GM23338 (cell line): Measurements from ENCODE around the gene APC. TPM values are rescaled to one million over a fixed set of nuclear protein-coding genes. Genes with fewer than 3 reads are reported as not detected.

ENCODE experiments used
- ATAC-seq: fragments of 200-7000 bp; cut with Tn5 transposase; 3 replicates; pipeline ENCODE4 v1.9.1; 2020
- DNase-seq: peaks from one replicate; pipeline ENCODE4 v3.0.0-alpha.2; 2015; ENCODE audit warnings: low spot score
- H2AFZ ChIP-seq: fragments of 200-600 bp; sonication (generic); 2 replicates; pipeline ENCODE4 v1.8.0; 2016; ENCODE audit warnings: antibody characterized with exemption, mild to moderate bottlenecking, moderate library complexity
- H3F3A ChIP-seq: fragments of 200-600 bp; sonication (generic); replicated peaks from 2 replicates; pipeline ENCODE4 v1.8.0; 2017; ENCODE audit warnings: antibody characterized with exemption, mixed run types, low read depth
- H3K27ac ChIP-seq: fragments of 200-600 bp; sonication (generic); 2 replicates; pipeline ENCODE4 v1.6.1; 2016; ENCODE audit warnings: low read depth
- H3K27me3 ChIP-seq: fragments of 200-600 bp; sonication (generic); 2 replicates; pipeline ENCODE4 v1.8.0; 2016; ENCODE audit warnings: mild to moderate bottlenecking, mixed run types, moderate library complexity; ENCODE audit not compliant: insufficient read depth
- H3K36me3 ChIP-seq: fragments of 200-600 bp; sonication (generic); 2 replicates; pipeline ENCODE4 v1.8.0; 2016; ENCODE audit warnings: mild to moderate bottlenecking; ENCODE audit not compliant: insufficient read depth
- H3K4me1 ChIP-seq: fragments of 200-600 bp; sonication (generic); 2 replicates; pipeline ENCODE4 v1.8.0; 2016; ENCODE audit warnings: mild to moderate bottlenecking, moderate library complexity; ENCODE audit not compliant: insufficient read depth
- H3K4me2 ChIP-seq: fragments of 200-600 bp; sonication (generic); 2 replicates; pipeline ENCODE4 v1.7.1; 2017; ENCODE audit warnings: mixed run types
- H3K4me3 ChIP-seq: fragments of 200-600 bp; sonication (generic); 2 replicates; pipeline ENCODE4 v1.6.1; 2016; ENCODE audit warnings: mixed run types
- H3K79me2 ChIP-seq: fragments of 200-600 bp; sonication (generic); replicated peaks from 2 replicates; pipeline ENCODE4 v1.8.0; 2017; ENCODE audit warnings: mild to moderate bottlenecking; ENCODE audit not compliant: insufficient read depth
- H3K9me2 ChIP-seq: fragments of 200-600 bp; sonication (generic); 2 replicates; pipeline ENCODE4 v1.8.0; 2017; ENCODE audit not compliant: insufficient read depth
- H4K20me1 ChIP-seq: fragments of 200-600 bp; sonication (generic); replicated peaks from 2 replicates; pipeline ENCODE4 v1.8.0; 2017; ENCODE audit warnings: mild to moderate bottlenecking; ENCODE audit not compliant: insufficient read depth
- H3K27ac Mint-ChIP-seq: 2 replicates; pipeline ENCODE4 v1.8.0; 2020; ENCODE audit warnings: inconsistent platforms, mild to moderate bottlenecking, moderate library complexity, mixed read lengths
- H3K27me3 Mint-ChIP-seq: 3 replicates; pipeline ENCODE4 v1.8.0; 2022; ENCODE audit warnings: low read depth, mild to moderate bottlenecking, moderate library complexity, mixed read lengths, inconsistent platforms; ENCODE audit not compliant: insufficient read depth, poor library complexity
- H3K36me3 Mint-ChIP-seq: 3 replicates; pipeline ENCODE4 v1.8.0; 2021; ENCODE audit warnings: low read depth, mild to moderate bottlenecking, inconsistent platforms, moderate library complexity, mixed read lengths
- H3K4me1 Mint-ChIP-seq: 3 replicates; pipeline ENCODE4 v1.8.0; 2020; ENCODE audit warnings: mild to moderate bottlenecking, inconsistent platforms, mixed read lengths
- H3K4me3 Mint-ChIP-seq: 3 replicates; pipeline ENCODE4 v1.8.0; 2021; ENCODE audit warnings: moderate library complexity, mild to moderate bottlenecking, inconsistent platforms, mixed read lengths
- H3K9me3 Mint-ChIP-seq: 3 replicates; pipeline ENCODE4 v1.8.0; 2020; ENCODE audit warnings: moderate library complexity, mild to moderate bottlenecking, inconsistent platforms, mixed read lengths
- CREB1 ChIP-seq: fragments of 250-450 bp; sonication (Bioruptor Pico); IDR thresholded peaks from 2 replicates; pipeline ENCODE4 v1.5.0; 2020; ENCODE audit warnings: low read depth, mild to moderate bottlenecking, moderate library complexity
- ETS1 ChIP-seq: IDR thresholded peaks from 2 replicates; pipeline ENCODE4 v1.6.1; 2016; ENCODE audit warnings: antibody characterized with exemption
- EZH2phosphoT487 ChIP-seq: fragments of 200-600 bp; sonication (generic); IDR thresholded peaks from one replicate; pipeline ENCODE4 v1.8.1; 2018; ENCODE audit warnings: antibody characterized with exemption; ENCODE audit not compliant: unreplicated experiment
- REST ChIP-seq: IDR thresholded peaks from one replicate; pipeline ENCODE4 v1.6.1; 2018; ENCODE audit warnings: antibody characterized with exemption; ENCODE audit not compliant: unreplicated experiment
- polyA plus RNA-seq: library from polyadenylated mRNA; unstranded; fragments of >200 nt; fragmentation: Nextera tagmentation; extraction: Ambion mirVana; gene quantifications from 2 replicates; pipeline ENCODE4 v1.2.1, GENCODE V29; 2016
- total RNA-seq: library from RNA; depleted of rRNA; stranded (reverse); fragments of >200 nt; shearing (Covaris generic); gene quantifications from 2 replicates; pipeline ENCODE4 v1.2.3, GENCODE V29; 2014

APC gene
- total and polyA plus RNA-seq, 2 experiments from 2014 or later: 42.4 to 62.9 TPM

- H3K27me3 Mint-ChIP-seq: peaks cover 3% of the 10 kb centered on the region
- H3K36me3 Mint-ChIP-seq: peaks cover 34% of the 10 kb centered on the region
- ATAC-seq (no peak), DNase-seq (no peak)
- H3K27me3 ChIP-seq: no peaks in the 10 kb centered on the region
- H3K4me2 ChIP-seq: no peak overlapping the region
- no peaks in the 10 kb centered on the region for H3K9me3 Mint-ChIP-seq
- H3K27ac ChIP-seq: no peak overlapping the region
- H3K79me2 ChIP-seq: no peaks in the 10 kb centered on the region
- 0 out of 2 replicates have a peak overlapping the region, but pooled peaks have one; percentile 1 for H3K27ac Mint-ChIP-seq
- no peaks in the 10 kb centered on the region for H3K9me2 ChIP-seq
- peaks cover 10% of the 10 kb centered on the region for H3K4me1 Mint-ChIP-seq
- H2AFZ ChIP-seq: no peak overlapping the region
- H3K4me3 ChIP-seq: no peak overlapping the region
- no peaks in the 10 kb centered on the region for H4K20me1 ChIP-seq
- H3K36me3 ChIP-seq: 0 out of 2 replicates have a peak, but pooled peaks cover 3% of the 10 kb centered on the region
- TF ChIP-seq REST (no peak), EZH2phosphoT487 (no peak), CREB1 (CRISPR knock-in tag) (no peak)
- peaks cover 6% of the 10 kb centered on the region for H3K4me1 ChIP-seq
- no peaks in the 10 kb centered on the region for H3F3A ChIP-seq
- H3K4me3 Mint-ChIP-seq: no peak overlapping the region
These were observed 92.7 kb downstream of the APC start for GRCh38 chr5:112830378-112830777.

GRCh38 chr5:112833971-112834370 is 96.3 kb downstream of the APC start:
- DNase-seq (no peak), ATAC-seq (no peak)
- Histone ChIP-seq H3F3A (no peaks in the 10 kb centered on the region), H3K4me2 (no peak overlapping the region), H3K4me1 (no peaks in the 10 kb centered on the region), H4K20me1 (no peaks in the 10 kb centered on the region), H3K4me3 (no peak overlapping the region), H3K79me2 (no peaks in the 10 kb centered on the region), H3K27me3 (no peaks in the 10 kb centered on the region), H3K36me3 (peaks cover 8% of the 10 kb centered on the region; the same call in 1 of the 2 replicates), H3K27ac (no peak overlapping the region), H3K9me2 (no peaks in the 10 kb centered on the region), H2AFZ (no peak overlapping the region)
- H3K27me3 Mint-ChIP-seq: peaks cover 7% of the 10 kb centered on the region
- no peak overlapping the region for H3K4me3 Mint-ChIP-seq
- H3K27ac Mint-ChIP-seq: no peak overlapping the region
- H3K9me3 Mint-ChIP-seq: no peaks in the 10 kb centered on the region
- TF ChIP-seq REST (no peak), ETS1 (no peak), EZH2phosphoT487 (no peak)
- peaks cover 49% of the 10 kb centered on the region for H3K36me3 Mint-ChIP-seq
- H3K4me1 Mint-ChIP-seq: no peaks in the 10 kb centered on the region
